ENCODE measurements around the gene CCR7. TPM values are rescaled to one million over a fixed set of nuclear protein-coding genes. Genes with fewer than 3 reads are reported as not detected.

Gene CCR7
- total RNA-seq, 2 donors from 2014 or later: 0.72 to 1.9 TPM

GRCh38 chr17:40510328-40510648 lies 55.0 kb downstream of the CCR7 start:
- Histone ChIP-seq H3K4me3 (no peak overlapping the region), H3K27ac (no peak overlapping the region), H3K9ac (ENCODE audit: low read depth in 2 of 2, low read length in 2 of 2) (no peak overlapping the region), H3K36me3 (no peaks in the 10 kb centered on the region), H3K4me1 (no peaks in the 10 kb centered on the region), H3K9me3 (no peaks in the 10 kb centered on the region), H3K27me3 (no peaks in the 10 kb centered on the region)
- no peak for DNase-seq
- no peak for TF ChIP-seq CTCF (IDR thresholded peaks at IDR 0.05)
- intact Hi-C loops (cut with DNase I): no loop called here

GRCh38 chr17:40509626-40510327 lies 55.5 kb downstream of the CCR7 start:
- no peak for TF ChIP-seq CTCF (IDR thresholded peaks at IDR 0.05)
- Histone ChIP-seq H3K4me1 (no peaks in the 10 kb centered on the region), H3K27me3 (no peaks in the 10 kb centered on the region), H3K9me3 (no peaks in the 10 kb centered on the region), H3K4me3 (no peak overlapping the region), H3K9ac (ENCODE audit: low read depth in 2 of 2, low read length in 2 of 2) (no peak overlapping the region), H3K36me3 (no peaks in the 10 kb centered on the region), H3K27ac (no peak overlapping the region)
- DNase-seq: no peak
- intact Hi-C loops (cut with DNase I): no loop called here

GRCh38 chr17:40506786-40507185 lies 58.5 kb downstream of the CCR7 start:
- DNase-seq: no peak
- intact Hi-C loops (cut with DNase I): no loop called here
- H3K27me3 ChIP-seq: no peaks in the 10 kb centered on the region

More at GRCh38 chr17:40506786-40507185, 58.5 kb downstream of the CCR7 start:
- no peaks in the 10 kb centered on the region for H3K36me3 ChIP-seq
- H3K27ac ChIP-seq: no peak overlapping the region
- H3K9me3 ChIP-seq: no peaks in the 10 kb centered on the region
- no peak for TF ChIP-seq CTCF (IDR thresholded peaks at IDR 0.05)
- no peak overlapping the region for H3K9ac ChIP-seq (ENCODE audit: low read depth in 2 of 2, low read length in 2 of 2)
- H3K4me1 ChIP-seq: no peaks in the 10 kb centered on the region
- H3K4me3 ChIP-seq: no peak overlapping the region

Other genes with a start within 250 kb of the CCR7 start
- under 1 TPM; 0.40 to 0.85 TPM for gene GJD3, start 200.7 kb downstream of the CCR7 start, total RNA-seq
- gene TOP2A, start 147.6 kb downstream of the CCR7 start, total RNA-seq: 100 to 1,000 TPM in 1 of 2 donors, 10 to 100 TPM in 1; 46.2 to 124 TPM
- gene IGFBP4, start 122.0 kb downstream of the CCR7 start, total RNA-seq: 100 to 1,000 TPM; 182 to 291 TPM
- 10 to 100 TPM in 1 of 2 donors, 1 to 10 TPM in 1; 8.8 to 20.4 TPM for gene TNS4, start 63.8 kb downstream of the CCR7 start, total RNA-seq
- 10 to 100 TPM; 73.0 to 80.9 TPM for gene SMARCE1, start 82.3 kb upstream of the CCR7 start, total RNA-seq
- gene KRT222, start 99.7 kb upstream of the CCR7 start, total RNA-seq: under 1 TPM in 1 of 2 donors, not detected in 1; 0.69 TPM
- 1 to 10 TPM in 1 of 2 donors, under 1 TPM in 1; 0.57 to 1.1 TPM for gene KRT24, start 138.3 kb upstream of the CCR7 start, total RNA-seq
- gene KRT25, start 189.9 kb upstream of the CCR7 start, total RNA-seq: not detected
- gene KRT26, start 206.7 kb upstream of the CCR7 start, total RNA-seq: not detected
- not detected for gene KRT27, start 217.1 kb upstream of the CCR7 start, total RNA-seq
- not detected for gene KRT28, start 234.5 kb upstream of the CCR7 start, total RNA-seq

All from colonic mucosa (tissue), 4 donors.